Choroid plexus epithelial cell (primary cell): ENCODE results near the gene AUP1.

ENCODE experiments used
- DNase-seq: peaks from one replicate; pipeline ENCODE4 v3.0.0-alpha.2; 2010; ENCODE audit warnings: low read depth
- H3K4me3 ChIP-seq: 2 replicates; pipeline ENCODE4 v1.5.1; 2011; ENCODE audit warnings: low read depth, mild to moderate bottlenecking, control low read depth, low read length, moderate library complexity
- CTCF ChIP-seq: conservative IDR thresholded peaks from 2 replicates; pipeline ENCODE4 v1.5.1; 2011; ENCODE audit warnings: low read depth, mild to moderate bottlenecking, control low read depth, inconsistent platforms, low read length, moderate library complexity

The AUP1 gene

GRCh38 chr2:74534411-74534810 lies 4.9 kb upstream of the AUP1 start:
- H3K4me3 ChIP-seq: no peak overlapping the region
- DNase-seq: no peak
- TF ChIP-seq CTCF: no peak

GRCh38 chr2:74533464-74533863 lies 4.0 kb upstream of the AUP1 start:
- no peak overlapping the region for H3K4me3 ChIP-seq
- TF ChIP-seq CTCF: no peak
- no peak for DNase-seq

DNA sequence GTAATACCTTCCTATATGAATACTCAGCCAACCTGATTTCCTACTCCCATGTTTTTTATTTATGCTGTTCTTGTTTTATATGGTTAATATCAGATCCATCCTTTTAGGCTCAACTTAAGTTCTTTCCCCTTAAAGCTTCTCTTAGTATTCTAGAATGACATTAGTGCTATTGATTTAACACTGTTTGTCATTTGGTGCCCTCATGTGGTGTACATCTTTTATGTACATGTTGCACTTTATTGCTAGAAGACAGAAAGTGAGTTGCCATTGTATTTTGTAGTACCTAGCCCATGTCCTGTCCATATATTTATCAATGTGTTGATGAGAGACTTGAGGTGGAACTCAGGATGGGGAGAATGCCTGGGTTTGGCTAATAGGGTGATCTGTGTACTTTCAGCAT lies 2.7 kb upstream of the AUP1 start:
- TF ChIP-seq CTCF: no peak
- no peak overlapping the region for H3K4me3 ChIP-seq
- DNase-seq: peak; percentile 75

GRCh38 chr2:74531666-74532065 lies 2.2 kb upstream of the AUP1 start:
- H3K4me3 ChIP-seq: no peak overlapping the region

GRCh38 chr2:74530239-74531187 lies 1.0 kb upstream of the AUP1 start:
- DNase-seq: peak; percentile 54
- no peak for TF ChIP-seq CTCF
- H3K4me3 ChIP-seq: peak overlapping the region; percentile 97

More at GRCh38 chr2:74531666-74532065, 2.2 kb upstream of the AUP1 start:
- no peak for TF ChIP-seq CTCF
- no peak for DNase-seq

GRCh38 chr2:74528600-74529356 lies 728 bp downstream of the AUP1 start:
- TF ChIP-seq CTCF: no peak
- no peak for DNase-seq
- H3K4me3 ChIP-seq: peak overlapping the region; percentile 97
